ENCODE results near the gene KRTAP22-2.

GRCh38 chr21:30615199-30615598 is 25.0 kb upstream of the KRTAP22-2 start:
- no peak for TF ChIP-seq CTCF (IDR thresholded peaks at IDR 0.05)
- TF ChIP-seq EZH2phosphoT487 (IDR thresholded peaks at IDR 0.05) = no peak
- no peak for TF ChIP-seq EZH2 (IDR thresholded peaks at IDR 0.05)

Measured in neural progenitor cell (in vitro differentiated cells).